PFSK-1 (cell line): ENCODE results near the gene COL9A3.

Experiments used
- FOXP2 ChIP-seq: optimal IDR thresholded peaks from 2 replicates; pipeline ENCODE3; 2011; ENCODE audit warnings: borderline replicate concordance, control low read depth, inconsistent platforms; ENCODE audit not compliant: insufficient read depth; ENCODE audit errors: extremely low read length, extremely low read depth
- POLR2AphosphoS5 ChIP-seq: IDR thresholded peaks from 2 replicates; pipeline ENCODE4 v1.6.1; 2012; ENCODE audit warnings: low read depth, mild to moderate bottlenecking, control low read depth, low read length, moderate library complexity
- SIN3A ChIP-seq: IDR thresholded peaks from 2 replicates; pipeline ENCODE4 v1.6.1; 2012; ENCODE audit warnings: mild to moderate bottlenecking, low read length, moderate library complexity, borderline replicate concordance; ENCODE audit not compliant: insufficient read depth
- TAF1 ChIP-seq: IDR thresholded peaks from 2 replicates; pipeline ENCODE4 v1.6.1; 2012; ENCODE audit warnings: low read length, control low read depth, borderline replicate concordance; ENCODE audit not compliant: insufficient read depth
- TF ChIP-seq, protein P1 (sequence below), 2 experiments: IDR thresholded peaks; 2 replicates each; pipeline versions ENCODE4 v1.6.1 to v1.8.0; 2011 to 2012; ENCODE audit warnings: low read depth in 2 of 2, low read length in 2 of 2, control low read depth in 1 of 2, inconsistent platforms in 1 of 2, mild to moderate bottlenecking in 1 of 2, moderate library complexity in 1 of 2; ENCODE audit not compliant: insufficient read depth in 1 of 2

Gene COL9A3

DNA sequence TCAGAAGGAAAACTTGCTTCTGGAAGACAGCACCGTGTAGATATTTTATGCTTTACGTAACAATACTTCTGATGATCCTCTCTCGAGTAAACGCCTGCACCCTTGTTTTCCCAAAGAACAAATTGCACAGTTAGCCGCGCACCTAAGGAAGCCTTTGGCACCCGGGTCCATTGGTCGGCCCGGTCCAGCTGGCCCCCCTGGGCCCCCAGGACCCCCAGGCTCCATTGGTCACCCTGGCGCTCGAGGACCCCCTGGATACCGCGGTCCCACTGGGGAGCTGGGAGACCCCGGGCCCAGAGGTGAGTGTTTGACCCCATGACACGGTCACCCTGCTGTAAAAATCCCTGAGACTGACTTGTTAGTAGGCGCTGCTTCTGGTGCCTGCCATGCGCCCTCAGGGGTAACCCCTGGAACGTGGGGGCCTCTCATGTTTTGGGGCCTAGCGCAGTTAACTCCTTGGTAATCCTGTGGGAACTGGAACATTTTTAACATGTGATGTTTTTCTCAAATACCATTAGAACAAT lies 20.2 kb downstream of the COL9A3 start:
- TF ChIP-seq POLR2AphosphoS5 (no peak), FOXP2 (no peak), SIN3A (no peak), TAF1 (no peak)
- TF ChIP-seq, protein P1, sequence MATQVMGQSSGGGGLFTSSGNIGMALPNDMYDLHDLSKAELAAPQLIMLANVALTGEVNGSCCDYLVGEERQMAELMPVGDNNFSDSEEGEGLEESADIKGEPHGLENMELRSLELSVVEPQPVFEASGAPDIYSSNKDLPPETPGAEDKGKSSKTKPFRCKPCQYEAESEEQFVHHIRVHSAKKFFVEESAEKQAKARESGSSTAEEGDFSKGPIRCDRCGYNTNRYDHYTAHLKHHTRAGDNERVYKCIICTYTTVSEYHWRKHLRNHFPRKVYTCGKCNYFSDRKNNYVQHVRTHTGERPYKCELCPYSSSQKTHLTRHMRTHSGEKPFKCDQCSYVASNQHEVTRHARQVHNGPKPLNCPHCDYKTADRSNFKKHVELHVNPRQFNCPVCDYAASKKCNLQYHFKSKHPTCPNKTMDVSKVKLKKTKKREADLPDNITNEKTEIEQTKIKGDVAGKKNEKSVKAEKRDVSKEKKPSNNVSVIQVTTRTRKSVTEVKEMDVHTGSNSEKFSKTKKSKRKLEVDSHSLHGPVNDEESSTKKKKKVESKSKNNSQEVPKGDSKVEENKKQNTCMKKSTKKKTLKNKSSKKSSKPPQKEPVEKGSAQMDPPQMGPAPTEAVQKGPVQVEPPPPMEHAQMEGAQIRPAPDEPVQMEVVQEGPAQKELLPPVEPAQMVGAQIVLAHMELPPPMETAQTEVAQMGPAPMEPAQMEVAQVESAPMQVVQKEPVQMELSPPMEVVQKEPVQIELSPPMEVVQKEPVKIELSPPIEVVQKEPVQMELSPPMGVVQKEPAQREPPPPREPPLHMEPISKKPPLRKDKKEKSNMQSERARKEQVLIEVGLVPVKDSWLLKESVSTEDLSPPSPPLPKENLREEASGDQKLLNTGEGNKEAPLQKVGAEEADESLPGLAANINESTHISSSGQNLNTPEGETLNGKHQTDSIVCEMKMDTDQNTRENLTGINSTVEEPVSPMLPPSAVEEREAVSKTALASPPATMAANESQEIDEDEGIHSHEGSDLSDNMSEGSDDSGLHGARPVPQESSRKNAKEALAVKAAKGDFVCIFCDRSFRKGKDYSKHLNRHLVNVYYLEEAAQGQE (IDR thresholded peaks at IDR 0.05; ENCODE audit: insufficient read depth in 1 of 2, low read depth in 2 of 2, low read length in 2 of 2), result no peak

- TF ChIP-seq TAF1 (no peak), POLR2AphosphoS5 (no peak), SIN3A (no peak), FOXP2 (no peak)
- TF ChIP-seq, protein P1 (IDR thresholded peaks at IDR 0.05; ENCODE audit: insufficient read depth in 1 of 2, low read depth in 2 of 2, low read length in 2 of 2), result no peak
These were observed 20.9 kb downstream of the COL9A3 start for GRCh38 chr20:62837790-62838127.

- TF ChIP-seq POLR2AphosphoS5 (no peak), FOXP2 (no peak), TAF1 (no peak), SIN3A (no peak)
- TF ChIP-seq, protein P1 (IDR thresholded peaks at IDR 0.05; ENCODE audit: insufficient read depth in 1 of 2, low read depth in 2 of 2, low read length in 2 of 2), result no peak
These were observed 21.5 kb downstream of the COL9A3 start for GRCh38 chr20:62838128-62838891.

GRCh38 chr20:62839261-62839660 lies 22.4 kb downstream of the COL9A3 start:
- no peak for TF ChIP-seq FOXP2
- TF ChIP-seq SIN3A, result no peak
- TF ChIP-seq, protein P1 (IDR thresholded peaks at IDR 0.05; ENCODE audit: insufficient read depth in 1 of 2, low read depth in 2 of 2, low read length in 2 of 2), result no peak
- TF ChIP-seq TAF1, result no peak
- TF ChIP-seq POLR2AphosphoS5, result no peak
